ENCODE measurements around the gene USP6NL.

Gene USP6NL

GRCh38 chr10:11557513-11557912 is 53.9 kb downstream of the USP6NL start:
- Histone ChIP-seq H3K9ac (ENCODE audit: insufficient read length) (no peak overlapping the region), H3K27ac (no peak overlapping the region), H3K9me3 (ENCODE audit: low read depth, low read length) (no peaks in the 10 kb centered on the region), H3K4me3 (no peak overlapping the region), H3K36me3 (ENCODE audit: insufficient read depth, low read length) (no peaks in the 10 kb centered on the region)
- TF ChIP-seq FOXP2 (optimal IDR thresholded peaks at IDR 0.05; ENCODE audit: control extremely low read depth, extremely low read length, insufficient read depth): no peak
- no peak for TF ChIP-seq EZH2 (IDR thresholded peaks at IDR 0.05)
- no peak for TF ChIP-seq POLR2AphosphoS5 (IDR thresholded peaks at IDR 0.05; ENCODE audit: borderline replicate concordance, low read depth, low read length)
- no peak for DNase-seq (ENCODE audit: low read depth, low spot score)

- TF ChIP-seq FOXP2 (optimal IDR thresholded peaks at IDR 0.05; ENCODE audit: control extremely low read depth, extremely low read length, insufficient read depth) (no peak), EZH2 (IDR thresholded peaks at IDR 0.05) (no peak), POLR2AphosphoS5 (IDR thresholded peaks at IDR 0.05; ENCODE audit: borderline replicate concordance, low read depth, low read length) (no peak)
- H3K36me3 ChIP-seq (ENCODE audit: insufficient read depth, low read length): no peaks in the 10 kb centered on the region
- H3K9ac ChIP-seq (ENCODE audit: insufficient read length): no peak overlapping the region
- no peak overlapping the region for H3K4me3 ChIP-seq
- H3K27ac ChIP-seq: no peak overlapping the region
- DNase-seq (ENCODE audit: low read depth, low spot score): no peak
- no peaks in the 10 kb centered on the region for H3K9me3 ChIP-seq (ENCODE audit: low read depth, low read length)
These were observed 55.9 kb downstream of the USP6NL start for GRCh38 chr10:11555556-11555955.

DNA sequence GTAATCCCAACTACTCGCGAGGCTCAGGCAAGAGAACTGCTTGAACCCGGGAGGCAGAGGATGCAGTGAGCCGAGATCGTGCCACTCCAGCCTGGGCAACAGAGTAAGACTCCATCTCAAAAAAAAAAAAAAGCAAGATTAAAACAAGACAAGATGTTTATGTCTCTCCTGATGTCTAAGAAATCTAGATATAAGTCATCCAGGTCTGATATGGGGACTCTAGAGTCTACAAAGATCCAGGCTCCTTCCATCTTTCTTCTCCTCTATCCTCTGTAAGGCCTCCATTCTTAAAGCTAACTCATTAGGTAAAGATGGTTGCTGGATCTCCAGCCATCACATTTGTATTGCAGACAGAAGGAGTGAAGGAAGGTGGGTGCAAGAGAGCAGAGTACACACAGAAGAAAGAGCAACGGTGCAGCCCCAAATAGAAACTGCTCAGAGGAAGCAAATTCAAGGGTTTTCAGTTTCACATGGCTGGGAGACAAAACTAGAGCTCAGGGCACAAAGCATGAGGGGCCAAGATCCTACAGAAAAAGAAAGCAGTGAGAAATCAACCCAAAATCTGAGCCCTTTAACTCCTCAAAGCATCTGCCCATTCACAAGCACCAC is 57.6 kb downstream of the USP6NL start:
- TF ChIP-seq EZH2 (IDR thresholded peaks at IDR 0.05): no peak
- no peak for TF ChIP-seq FOXP2 (optimal IDR thresholded peaks at IDR 0.05; ENCODE audit: control extremely low read depth, extremely low read length, insufficient read depth)
- TF ChIP-seq POLR2AphosphoS5 (IDR thresholded peaks at IDR 0.05; ENCODE audit: borderline replicate concordance, low read depth, low read length): no peak
- Histone ChIP-seq H3K36me3 (ENCODE audit: insufficient read depth, low read length) (no peaks in the 10 kb centered on the region), H3K9me3 (ENCODE audit: low read depth, low read length) (no peaks in the 10 kb centered on the region), H3K27ac (no peak overlapping the region), H3K9ac (ENCODE audit: insufficient read length) (no peak overlapping the region), H3K4me3 (no peak overlapping the region)
- no peak for DNase-seq (ENCODE audit: low read depth, low spot score)

DNA sequence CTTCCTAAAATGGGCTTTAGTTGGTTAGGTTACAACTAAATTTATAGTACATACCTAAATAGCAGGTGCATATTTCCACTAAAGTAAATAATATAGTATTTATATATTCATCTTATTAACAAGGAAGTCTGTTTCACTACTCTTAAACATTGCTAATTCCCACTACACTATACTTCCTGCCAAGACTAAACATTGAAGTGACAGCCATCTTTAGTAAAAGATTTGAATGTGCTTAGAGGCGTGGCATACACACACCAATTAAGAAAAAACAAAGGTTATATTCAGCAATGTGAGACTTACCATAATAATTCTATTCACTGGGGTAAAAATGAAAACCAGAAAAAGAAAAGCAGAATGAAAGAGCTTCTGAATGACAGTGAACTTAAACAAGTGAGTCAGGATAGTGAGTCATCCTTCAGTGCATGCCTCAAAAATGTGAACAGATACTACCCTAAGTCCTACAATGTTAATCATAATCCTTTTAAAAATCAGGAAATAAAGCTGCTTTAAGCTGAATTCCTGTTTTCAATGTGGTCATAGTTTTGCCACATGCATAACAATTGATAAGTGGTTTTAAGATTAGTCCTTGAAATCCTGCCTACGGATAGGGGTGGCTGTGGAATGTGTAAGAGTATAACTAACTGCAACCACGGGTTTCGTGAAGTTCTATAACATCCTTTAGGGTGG is 59.4 kb downstream of the USP6NL start:
- H3K36me3 ChIP-seq (ENCODE audit: insufficient read depth, low read length): no peaks in the 10 kb centered on the region
- no peak overlapping the region for H3K4me3 ChIP-seq
- TF ChIP-seq EZH2 (IDR thresholded peaks at IDR 0.05): no peak
- no peak for TF ChIP-seq FOXP2 (optimal IDR thresholded peaks at IDR 0.05; ENCODE audit: control extremely low read depth, extremely low read length, insufficient read depth)
- no peak for TF ChIP-seq POLR2AphosphoS5 (IDR thresholded peaks at IDR 0.05; ENCODE audit: borderline replicate concordance, low read depth, low read length)
- no peak for DNase-seq (ENCODE audit: low read depth, low spot score)
- no peak overlapping the region for H3K27ac ChIP-seq
- no peaks in the 10 kb centered on the region for H3K9me3 ChIP-seq (ENCODE audit: low read depth, low read length)
- H3K9ac ChIP-seq (ENCODE audit: insufficient read length): no peak overlapping the region

DNA sequence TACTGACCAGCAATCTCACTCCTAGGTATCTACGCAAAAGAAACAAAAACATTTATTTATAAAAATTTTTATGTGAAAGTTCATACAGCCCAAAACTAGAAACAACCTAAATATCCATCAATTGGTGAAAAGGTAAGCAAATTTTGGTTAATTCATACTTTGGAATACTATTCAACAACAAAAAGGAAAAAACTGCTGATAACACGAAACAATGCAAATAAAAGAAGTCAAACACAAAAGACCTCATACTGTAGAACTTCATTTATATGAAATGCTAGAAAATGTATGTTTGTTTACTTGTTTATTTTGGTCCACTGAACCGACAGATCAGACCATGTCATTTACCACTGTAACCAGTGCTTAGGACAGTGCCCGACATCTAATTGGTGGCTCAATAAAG is 60.3 kb downstream of the USP6NL start:
- DNase-seq (ENCODE audit: low read depth, low spot score): no peak
- Histone ChIP-seq H3K36me3 (ENCODE audit: insufficient read depth, low read length) (no peaks in the 10 kb centered on the region), H3K9ac (ENCODE audit: insufficient read length) (no peak overlapping the region), H3K4me3 (no peak overlapping the region), H3K9me3 (ENCODE audit: low read depth, low read length) (no peaks in the 10 kb centered on the region), H3K27ac (no peak overlapping the region)
- no peak for TF ChIP-seq POLR2AphosphoS5 (IDR thresholded peaks at IDR 0.05; ENCODE audit: borderline replicate concordance, low read depth, low read length)
- no peak for TF ChIP-seq FOXP2 (optimal IDR thresholded peaks at IDR 0.05; ENCODE audit: control extremely low read depth, extremely low read length, insufficient read depth)
- no peak for TF ChIP-seq EZH2 (IDR thresholded peaks at IDR 0.05)

- H3K36me3 ChIP-seq (ENCODE audit: insufficient read depth, low read length): no peaks in the 10 kb centered on the region
- no peak overlapping the region for H3K27ac ChIP-seq
- TF ChIP-seq EZH2 (IDR thresholded peaks at IDR 0.05) (no peak), POLR2AphosphoS5 (IDR thresholded peaks at IDR 0.05; ENCODE audit: borderline replicate concordance, low read depth, low read length) (no peak), FOXP2 (optimal IDR thresholded peaks at IDR 0.05; ENCODE audit: control extremely low read depth, extremely low read length, insufficient read depth) (no peak)
These were observed 62.7 kb downstream of the USP6NL start for GRCh38 chr10:11548768-11549099.

DNA sequence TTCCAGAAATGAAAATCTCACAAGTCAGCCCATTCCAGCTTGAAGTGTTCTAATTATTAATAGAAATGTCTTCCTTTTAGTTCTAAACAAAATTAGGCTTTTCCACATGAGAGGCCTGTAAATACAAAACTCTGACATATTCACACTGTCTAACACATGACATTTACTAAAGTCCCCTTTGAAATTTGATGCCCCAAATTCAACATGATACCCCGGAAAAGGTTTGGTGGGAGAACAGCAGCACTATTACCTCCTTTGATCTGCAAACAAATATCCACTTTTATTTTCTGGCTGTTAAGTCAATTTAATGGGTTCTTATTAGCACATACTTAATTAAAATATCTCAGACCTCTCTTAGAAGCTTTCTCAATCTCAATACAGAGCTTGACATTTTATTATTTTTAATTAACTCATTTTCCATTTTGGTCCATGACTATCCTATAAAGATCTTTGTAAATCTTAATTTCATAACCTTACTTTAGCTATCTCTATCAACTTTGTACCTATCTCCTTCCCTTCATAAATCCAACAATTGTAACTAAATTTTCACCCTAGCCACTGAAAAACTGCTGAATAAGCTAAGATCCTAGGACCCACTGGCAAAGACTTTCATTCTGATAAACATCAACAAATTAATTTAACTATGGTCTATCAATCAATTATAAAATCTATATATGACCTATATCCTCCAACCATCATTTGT is 63.2 kb downstream of the USP6NL start:
- TF ChIP-seq POLR2AphosphoS5 (IDR thresholded peaks at IDR 0.05; ENCODE audit: borderline replicate concordance, low read depth, low read length) (no peak), EZH2 (IDR thresholded peaks at IDR 0.05) (no peak), FOXP2 (optimal IDR thresholded peaks at IDR 0.05; ENCODE audit: control extremely low read depth, extremely low read length, insufficient read depth) (no peak)
- no peak overlapping the region for H3K9ac ChIP-seq (ENCODE audit: insufficient read length)
- no peaks in the 10 kb centered on the region for H3K9me3 ChIP-seq (ENCODE audit: low read depth, low read length)
- no peak for DNase-seq (ENCODE audit: low read depth, low spot score)
- no peak overlapping the region for H3K4me3 ChIP-seq
- H3K36me3 ChIP-seq (ENCODE audit: insufficient read depth, low read length): no peaks in the 10 kb centered on the region
- no peak overlapping the region for H3K27ac ChIP-seq

More at GRCh38 chr10:11548768-11549099, 62.7 kb downstream of the USP6NL start:
- Histone ChIP-seq H3K9ac (ENCODE audit: insufficient read length) (no peak overlapping the region), H3K9me3 (ENCODE audit: low read depth, low read length) (no peaks in the 10 kb centered on the region), H3K4me3 (no peak overlapping the region)
- no peak for DNase-seq (ENCODE audit: low read depth, low spot score)

- Histone ChIP-seq H3K9me3 (ENCODE audit: low read depth, low read length) (no peaks in the 10 kb centered on the region), H3K9ac (ENCODE audit: insufficient read length) (no peak overlapping the region), H3K36me3 (ENCODE audit: insufficient read depth, low read length) (no peaks in the 10 kb centered on the region), H3K4me3 (peak overlapping the region; percentile 66), H3K27ac (peak overlapping the region; percentile 81; the same call in 1 of the 2 replicates)
- peak; percentile 32 for DNase-seq (ENCODE audit: low read depth, low spot score)
- TF ChIP-seq FOXP2 (optimal IDR thresholded peaks at IDR 0.05; ENCODE audit: control extremely low read depth, extremely low read length, insufficient read depth) (no peak), POLR2AphosphoS5 (IDR thresholded peaks at IDR 0.05; ENCODE audit: borderline replicate concordance, low read depth, low read length) (no peak), EZH2 (IDR thresholded peaks at IDR 0.05) (no peak)
These were observed 64.9 kb downstream of the USP6NL start for GRCh38 chr10:11546581-11546980.

Measured in SK-N-MC (cell line).